VCaP (cell line): ENCODE measurements around the gene SCNN1A.
A peak's percentile ranks its signal among the peaks of the same experiment; 100 is the strongest.

Source experiments
- H3K27ac ChIP-seq: fragments of 450-650 bp; 2 replicates; pipeline ENCODE4 v1.5.1; 2017
- CTCF ChIP-seq: fragments of 450-650 bp; conservative IDR thresholded peaks from 2 replicates; pipeline ENCODE4 v1.5.1; 2017; ENCODE audit warnings: mild to moderate bottlenecking, moderate library complexity

SCNN1A gene

DNA sequence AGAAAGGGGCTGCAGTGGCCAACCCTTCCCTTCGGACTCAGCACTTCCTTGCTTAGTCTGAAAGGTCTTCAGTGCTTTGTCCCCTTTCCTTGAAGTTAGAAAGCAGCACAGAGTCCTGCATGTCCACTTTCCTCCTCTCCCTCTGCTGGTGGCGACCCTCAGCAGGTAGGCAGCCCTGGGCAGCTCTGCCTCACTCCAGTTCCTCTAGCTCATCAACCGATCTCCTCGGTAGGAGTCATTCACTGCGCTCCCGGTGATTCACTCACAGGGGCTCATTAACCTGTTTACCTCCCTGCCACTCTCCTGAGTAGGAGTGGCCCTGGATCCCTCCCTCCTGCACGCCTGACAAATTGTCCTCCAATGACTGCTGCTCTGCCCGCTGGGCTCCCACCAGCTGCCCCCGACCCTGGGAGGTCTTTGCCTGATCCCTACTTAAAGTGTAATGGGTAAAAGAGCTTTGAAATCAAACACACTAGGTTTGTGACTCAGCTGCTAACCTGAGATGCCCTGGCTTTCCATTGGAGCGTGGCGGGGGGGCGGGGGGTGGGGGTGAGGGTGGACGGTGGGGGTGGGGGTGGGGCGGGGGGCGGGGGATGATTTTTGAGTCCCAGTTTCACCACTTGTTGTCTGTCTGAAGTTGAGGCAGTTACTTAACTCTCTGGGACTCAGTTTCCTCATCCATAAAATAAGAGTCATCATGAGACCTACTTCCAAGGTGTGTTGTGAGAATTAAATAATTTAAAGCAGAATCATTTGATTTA lies 4.2 kb downstream of the SCNN1A start:
- 0 out of 2 replicates have a peak, but pooled peaks have one; percentile 21 for TF ChIP-seq CTCF
- peak overlapping the region; percentile 60 for H3K27ac ChIP-seq

DNA sequence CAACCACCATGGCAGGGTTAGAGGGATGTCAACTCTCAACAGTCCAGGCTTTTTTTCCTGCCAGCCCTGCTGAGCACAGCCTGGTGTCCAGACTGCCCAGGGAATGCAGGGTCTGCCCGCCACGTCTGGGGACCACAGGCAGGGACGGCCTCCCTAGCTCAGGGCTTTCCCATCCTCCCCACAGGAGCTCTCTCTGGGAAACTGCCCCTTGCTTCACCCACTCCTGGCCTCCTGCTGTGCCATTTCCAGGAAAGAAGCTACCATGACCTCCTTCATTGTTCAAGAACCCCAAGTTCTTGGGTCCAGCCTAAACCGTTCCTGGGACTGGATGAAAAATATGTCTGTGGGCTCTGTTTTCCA lies 4.8 kb downstream of the SCNN1A start:
- no peak for TF ChIP-seq CTCF

GRCh38 chr12:6369916-6370575 lies 5.3 kb downstream of the SCNN1A start:
- peak overlapping the region; percentile 60; the same call in 1 of the 2 replicates for H3K27ac ChIP-seq
- TF ChIP-seq CTCF, result no peak

More for the DNA sequence above, 4.8 kb downstream of the SCNN1A start:
- peak overlapping the region; percentile 60 for H3K27ac ChIP-seq

DNA sequence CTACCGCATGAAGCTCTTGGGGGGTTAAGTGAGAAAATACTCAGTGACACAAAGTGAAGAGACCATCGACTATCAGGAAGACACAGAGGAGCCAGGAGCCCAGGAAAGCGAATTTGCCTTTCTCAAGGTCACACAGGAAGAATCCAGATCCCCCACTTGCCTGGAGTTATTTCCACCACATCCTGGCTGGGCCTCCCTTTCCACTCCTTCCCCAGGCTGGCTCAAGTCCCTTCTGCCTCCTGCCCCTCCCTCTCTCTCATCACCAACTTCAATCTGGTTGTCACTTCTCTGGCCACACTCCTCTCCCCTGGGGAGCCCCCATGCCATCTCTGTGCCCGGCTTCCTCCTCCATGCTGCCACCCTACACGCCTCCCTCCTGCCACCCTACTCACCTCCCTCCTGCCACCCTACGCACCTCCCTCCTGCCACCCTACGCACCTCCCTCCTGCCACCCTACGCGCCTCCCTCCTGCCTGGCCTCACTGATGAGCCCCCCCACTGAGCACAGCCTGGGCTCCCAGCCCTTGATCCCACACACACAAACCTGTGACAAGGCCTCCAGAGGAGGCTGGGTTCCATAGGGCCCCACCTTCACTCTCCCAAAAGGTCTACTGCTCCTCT lies 6.3 kb downstream of the SCNN1A start:
- H3K27ac ChIP-seq, result no peak overlapping the region
- TF ChIP-seq CTCF, result no peak

DNA sequence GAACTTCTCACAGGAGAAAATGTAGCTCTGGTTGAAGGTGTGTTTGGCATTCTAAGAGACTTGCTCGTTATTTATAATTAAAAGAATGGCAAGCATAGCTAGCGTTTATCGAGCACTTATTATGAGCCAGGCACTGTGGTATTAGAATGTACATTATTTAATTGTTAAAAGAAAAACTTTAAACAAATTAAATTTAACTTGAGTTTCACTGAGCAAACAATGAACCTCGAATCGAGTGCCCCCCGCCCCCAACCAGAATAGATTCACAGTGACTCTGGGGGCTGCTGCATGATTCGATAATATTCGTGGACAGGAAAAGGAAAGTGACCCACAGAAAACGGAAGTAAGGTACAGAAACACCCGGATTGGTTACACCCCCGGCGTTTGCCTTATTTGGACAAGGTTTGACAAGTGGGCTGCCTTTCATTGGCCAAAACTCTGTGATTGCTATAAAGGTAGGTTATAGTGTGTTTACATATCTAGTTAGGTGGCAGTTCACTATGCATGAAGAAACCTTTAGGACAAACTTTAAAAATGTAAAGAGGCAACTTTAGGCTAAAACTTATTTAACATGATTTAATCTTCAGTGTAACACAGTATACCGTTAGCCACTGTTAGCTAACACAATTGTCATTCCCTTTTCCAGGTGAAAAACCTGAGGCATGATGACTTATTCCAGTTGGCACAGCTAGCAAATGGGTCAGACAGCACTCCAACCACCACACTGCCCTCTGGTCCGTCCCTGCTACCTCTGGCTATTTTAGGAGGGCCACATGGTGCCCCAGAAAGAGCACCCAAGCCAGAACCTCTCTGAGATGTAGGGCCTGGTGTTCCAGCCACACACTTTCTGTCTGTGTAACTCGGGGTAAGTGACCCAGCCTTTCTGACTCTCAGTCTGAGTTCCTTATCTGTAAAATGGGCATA lies 7.1 kb downstream of the SCNN1A start:
- no peak overlapping the region for H3K27ac ChIP-seq
- peak; percentile 6; the same call in 1 of the 2 replicates for TF ChIP-seq CTCF

DNA sequence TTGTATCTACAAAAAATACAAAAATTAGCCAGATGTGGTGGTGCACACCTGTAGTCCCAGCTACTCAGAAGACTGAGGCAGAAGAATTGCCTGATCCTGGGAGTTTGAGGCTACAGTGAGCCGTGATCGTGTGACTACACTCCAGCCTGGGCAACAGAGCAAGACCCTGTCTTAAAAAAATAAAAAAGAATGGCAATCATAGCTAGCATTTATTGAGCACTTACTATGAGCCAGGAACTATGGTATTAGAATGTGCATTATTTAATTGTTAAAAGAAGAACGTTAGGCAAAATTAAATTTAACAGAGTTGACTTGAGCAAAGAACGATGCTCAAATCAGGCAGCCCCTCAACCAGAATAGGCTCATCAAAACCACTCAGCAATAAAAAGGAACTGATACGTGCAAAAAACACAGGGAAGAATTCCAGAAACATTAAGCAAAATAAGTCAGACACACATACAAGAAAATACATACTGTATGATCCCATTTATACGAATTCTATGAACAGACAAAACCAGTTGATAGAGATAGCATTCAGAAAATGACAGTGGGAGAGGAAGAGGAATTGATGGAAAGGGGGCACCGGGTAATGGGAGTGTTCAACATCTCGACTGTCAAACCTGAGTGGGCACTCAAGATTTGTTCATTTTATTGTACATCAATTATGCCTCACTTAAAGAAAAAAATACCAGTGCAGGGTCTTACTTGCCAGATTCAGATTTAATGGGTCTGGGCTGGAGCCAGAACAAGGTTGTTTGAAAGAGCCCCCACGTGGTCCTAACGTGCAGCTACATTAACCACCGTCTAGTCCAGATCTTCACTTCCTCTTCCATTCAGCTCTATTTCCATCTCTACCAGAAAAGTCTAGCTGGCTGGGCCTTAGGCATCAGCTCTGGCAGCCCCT lies 8.0 kb downstream of the SCNN1A start:
- TF ChIP-seq CTCF, result no peak; the same call in 1 of the 2 replicates
- no peak overlapping the region for H3K27ac ChIP-seq
